Activated naive CD4-positive, alpha-beta T cell treated with anti-CD3 and anti-CD28 coated beads, Interleukin-2, amount 10 ng/mL, durations not matched to agents 5 hours and 36 hours (primary cell): Measurements from ENCODE around the gene PIP4K2B. TPM values are rescaled to one million over a fixed set of nuclear protein-coding genes. Genes with fewer than 3 reads are reported as not detected.

Experiments used
- microRNA-seq: library from miRNA; unstranded; fragments of <30 nt; microRNA quantifications from one replicate; pipeline ENCODE4 v1.2.0, GENCODE V29; 2022; ENCODE audit warnings: borderline microRNAs expressed, borderline replicate concordance
- total RNA-seq, 2 experiments: library from RNA; stranded (reverse); gene quantifications; one replicate each; pipeline ENCODE4 v1.2.3, GENCODE V29; 2021

The PIP4K2B gene
- 10 to 100 TPM; 49.3 to 53.2 TPM for total RNA-seq

GRCh38 chr17:38799501-38800236 is at the start of gene PIP4K2B:
PIP4K2B (minus strand) TSS chr17:38799556; CDS start chr17:38799424, 132 bp downstream.

GRCh38 chr17:38824899-38825761 is 25.8 kb upstream of the PIP4K2B start, which contains the start of gene CWC25:
CWC25 (minus strand) TSS chr17:38825321; CDS start chr17:38825183, 138 bp downstream.

GRCh38 chr17:38752308-38753070 is 46.9 kb downstream of the PIP4K2B start, which contains the start of gene PSMB3:
PSMB3 (plus strand) TSS chr17:38752741; CDS start chr17:38752827, 86 bp downstream.

GRCh38 chr17:38748149-38748891 is 51.0 kb downstream of the PIP4K2B start, which contains the start of gene PCGF2:
PCGF2 (minus strand) TSS chr17:38748336; CDS start chr17:38740402, 7,934 bp downstream.

GRCh38 chr17:38729886-38730525 is 69.3 kb downstream of the PIP4K2B start, which contains the start of gene CISD3:
CISD3 (plus strand) TSS chr17:38730341; CDS start chr17:38730359, 18 bp downstream.

Small RNA genes lying within 50 kb of the gene (microRNA-seq; reads per million reads assigned to microRNA genes)
- gene MIR4726 (0.63 reads per million), gene MIR4727 (not detected)

Other genes starting within 250 kb of the PIP4K2B start
- gene SRCIN1, start 193.6 kb downstream of the PIP4K2B start, total RNA-seq, result under 1 TPM in 1 of 2 experiments, not detected in 1; 0.17 TPM
- 1 to 10 TPM; 8.9 to 9.3 TPM for gene EPOP, start 124.6 kb downstream of the PIP4K2B start, total RNA-seq
- gene MLLT6, start 94.3 kb downstream of the PIP4K2B start, total RNA-seq, result 100 to 1,000 TPM; 259 to 271 TPM
- 10 to 100 TPM; 32.9 to 36.3 TPM for gene CISD3, start 69.2 kb downstream of the PIP4K2B start, total RNA-seq
- gene PCGF2, start 51.2 kb downstream of the PIP4K2B start, total RNA-seq, result under 1 TPM; 0.14 to 0.38 TPM
- 100 to 1,000 TPM; 168 to 173 TPM for gene PSMB3, start 46.8 kb downstream of the PIP4K2B start, total RNA-seq
- gene CWC25, start 25.8 kb upstream of the PIP4K2B start, total RNA-seq, result 10 to 100 TPM; 27.5 to 31.4 TPM
- gene RPL23, start 54.2 kb upstream of the PIP4K2B start, total RNA-seq, result 1,000 to 10,000 TPM; 1,422 to 1,429 TPM
- gene LASP1, start 70.5 kb upstream of the PIP4K2B start, total RNA-seq, result 100 to 1,000 TPM; 189 to 197 TPM
- gene FBXO47, start 167.8 kb upstream of the PIP4K2B start, total RNA-seq, result not detected